ENCODE measurements around the gene MALSU1. TPM values are rescaled to one million over a fixed set of nuclear protein-coding genes. Genes with fewer than 3 reads are reported as not detected.

Gene MALSU1
- total and polyA plus RNA-seq, 2 donors (not counting 1 experiment from before 2014, with no cell fraction given), result 54.8 to 77.6 TPM

DNA sequence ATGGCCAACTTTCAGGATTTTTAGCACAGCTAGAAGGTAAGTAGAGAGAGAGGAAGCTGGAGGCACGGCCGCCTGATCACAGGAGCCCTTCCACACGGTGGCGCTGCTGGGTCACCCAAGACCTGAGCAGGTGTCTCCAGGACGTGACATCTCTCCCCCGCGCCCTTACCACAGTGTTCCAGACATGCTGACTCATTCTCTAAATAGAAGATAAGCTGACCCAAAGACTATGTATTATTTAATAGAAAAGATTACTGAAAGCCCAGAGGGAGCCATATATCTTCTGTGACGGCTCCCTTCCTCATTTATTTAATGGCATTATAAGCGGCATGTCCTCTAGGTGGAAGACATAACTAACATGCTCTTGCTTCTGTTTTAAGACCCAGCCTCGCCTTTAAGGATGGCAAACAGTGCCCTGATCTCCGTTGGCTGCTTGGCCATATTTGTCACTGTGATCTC lies 26.0 kb upstream of the MALSU1 start:
- Histone ChIP-seq H3K4me2 (ENCODE audit: extremely low read depth, insufficient read depth, low read length) (no peak overlapping the region), H3K4me3 (replicated peaks in 1 of 4; ENCODE audit: control extremely low read depth in 1 of 4, insufficient read depth in 1 of 4, low read depth in 3 of 4, low read length in 4 of 4) (no peak overlapping the region), H3K9me3 (ENCODE audit: control insufficient read depth, insufficient read depth, low read depth, low read length) (no peaks in the 10 kb centered on the region), H3K4me1 (ENCODE audit: control insufficient read depth, extremely low read depth, insufficient read depth, low read length) (no peaks in the 10 kb centered on the region), H3K27me3 (ENCODE audit: control insufficient read depth, insufficient read depth, low read length) (no peaks in the 10 kb centered on the region), H3K27ac (ENCODE audit: insufficient read depth, low read length) (no peak overlapping the region), H3K36me3 (ENCODE audit: control insufficient read depth, insufficient read depth, low read length) (no peaks in the 10 kb centered on the region), H3K79me2 (ENCODE audit: control insufficient read depth, insufficient read depth, low read length) (no peaks in the 10 kb centered on the region), H3K9ac (ENCODE audit: insufficient read depth, low read length) (no peak overlapping the region), H2AFZ (ENCODE audit: low read length) (no peak overlapping the region), H4K20me1 (ENCODE audit: control insufficient read depth, extremely low read depth, insufficient read depth, low read length) (no peaks in the 10 kb centered on the region)
- TF ChIP-seq, protein P1, sequence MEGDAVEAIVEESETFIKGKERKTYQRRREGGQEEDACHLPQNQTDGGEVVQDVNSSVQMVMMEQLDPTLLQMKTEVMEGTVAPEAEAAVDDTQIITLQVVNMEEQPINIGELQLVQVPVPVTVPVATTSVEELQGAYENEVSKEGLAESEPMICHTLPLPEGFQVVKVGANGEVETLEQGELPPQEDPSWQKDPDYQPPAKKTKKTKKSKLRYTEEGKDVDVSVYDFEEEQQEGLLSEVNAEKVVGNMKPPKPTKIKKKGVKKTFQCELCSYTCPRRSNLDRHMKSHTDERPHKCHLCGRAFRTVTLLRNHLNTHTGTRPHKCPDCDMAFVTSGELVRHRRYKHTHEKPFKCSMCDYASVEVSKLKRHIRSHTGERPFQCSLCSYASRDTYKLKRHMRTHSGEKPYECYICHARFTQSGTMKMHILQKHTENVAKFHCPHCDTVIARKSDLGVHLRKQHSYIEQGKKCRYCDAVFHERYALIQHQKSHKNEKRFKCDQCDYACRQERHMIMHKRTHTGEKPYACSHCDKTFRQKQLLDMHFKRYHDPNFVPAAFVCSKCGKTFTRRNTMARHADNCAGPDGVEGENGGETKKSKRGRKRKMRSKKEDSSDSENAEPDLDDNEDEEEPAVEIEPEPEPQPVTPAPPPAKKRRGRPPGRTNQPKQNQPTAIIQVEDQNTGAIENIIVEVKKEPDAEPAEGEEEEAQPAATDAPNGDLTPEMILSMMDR (conservative IDR thresholded peaks at IDR 0.05 in 1 of 2, IDR thresholded peaks at IDR 0.05 in 1 of 2; ENCODE audit: low read depth in 1 of 2, low read length in 2 of 2), result peak; percentile 74 to 84
- no peak for TF ChIP-seq EZH2 (IDR thresholded peaks at IDR 0.05; ENCODE audit: low read length, missing control alignments)
- DNase-seq (ENCODE audit: low read depth in 2 of 2), result peak; percentile 89 to 94

DNA sequence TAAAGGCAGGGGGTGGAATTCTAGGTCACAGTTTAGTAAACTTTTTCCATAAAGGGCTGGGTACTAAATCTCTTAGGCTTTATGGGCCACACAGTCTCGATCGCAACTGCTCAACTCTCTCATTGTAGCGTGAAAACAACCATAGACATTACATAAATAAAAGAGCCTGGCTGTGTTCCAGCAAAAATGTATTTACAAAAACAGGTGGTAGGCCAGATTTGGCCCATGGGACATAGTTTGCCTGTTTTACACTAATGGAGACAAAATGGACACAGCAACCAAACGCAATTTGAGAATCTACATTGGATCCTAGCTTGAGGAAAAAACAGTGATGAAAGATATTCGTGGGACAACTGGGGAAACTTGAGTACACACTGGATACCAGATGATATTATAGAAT lies 23.2 kb upstream of the MALSU1 start:
- no peak overlapping the region for H3K27ac ChIP-seq (ENCODE audit: insufficient read depth, low read length)
- no peaks in the 10 kb centered on the region for H3K79me2 ChIP-seq (ENCODE audit: control insufficient read depth, insufficient read depth, low read length)
- H3K4me3 ChIP-seq (replicated peaks in 1 of 4; ENCODE audit: control extremely low read depth in 1 of 4, insufficient read depth in 1 of 4, low read depth in 3 of 4, low read length in 4 of 4), result no peak overlapping the region
- H3K4me1 ChIP-seq (ENCODE audit: control insufficient read depth, extremely low read depth, insufficient read depth, low read length), result no peaks in the 10 kb centered on the region
- H2AFZ ChIP-seq (ENCODE audit: low read length), result no peak overlapping the region
- no peak for DNase-seq (ENCODE audit: low read depth in 2 of 2)
- TF ChIP-seq, protein P1 (conservative IDR thresholded peaks at IDR 0.05 in 1 of 2, IDR thresholded peaks at IDR 0.05 in 1 of 2; ENCODE audit: low read depth in 1 of 2, low read length in 2 of 2), result no peak
- no peak for TF ChIP-seq EZH2 (IDR thresholded peaks at IDR 0.05; ENCODE audit: low read length, missing control alignments)
- no peaks in the 10 kb centered on the region for H3K36me3 ChIP-seq (ENCODE audit: control insufficient read depth, insufficient read depth, low read length)
- no peak overlapping the region for H3K4me2 ChIP-seq (ENCODE audit: extremely low read depth, insufficient read depth, low read length)
- no peak overlapping the region for H3K9ac ChIP-seq (ENCODE audit: insufficient read depth, low read length)
- no peaks in the 10 kb centered on the region for H3K9me3 ChIP-seq (ENCODE audit: control insufficient read depth, insufficient read depth, low read depth, low read length)
- H3K27me3 ChIP-seq (ENCODE audit: control insufficient read depth, insufficient read depth, low read length), result no peaks in the 10 kb centered on the region
- H4K20me1 ChIP-seq (ENCODE audit: control insufficient read depth, extremely low read depth, insufficient read depth, low read length), result no peaks in the 10 kb centered on the region

DNA sequence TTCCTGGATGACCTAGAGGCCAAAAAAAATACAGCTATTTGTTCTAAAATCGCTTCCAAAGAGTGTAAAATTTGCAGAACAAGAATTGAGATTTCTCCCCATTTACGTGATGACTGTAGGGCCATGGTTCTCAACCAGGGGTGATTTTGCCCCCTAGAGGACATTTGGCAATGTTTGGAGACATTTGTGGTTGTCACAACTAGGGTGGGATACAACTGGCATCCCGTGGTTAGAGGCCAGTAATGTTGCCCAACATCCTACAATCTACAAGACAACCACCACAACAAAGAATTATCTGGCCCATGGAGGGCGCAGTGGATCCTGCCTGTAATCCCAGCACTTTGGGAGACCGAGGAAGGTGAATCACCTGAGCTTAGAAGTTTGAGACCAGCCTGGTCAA lies 22.8 kb upstream of the MALSU1 start:
- H3K9me3 ChIP-seq (ENCODE audit: control insufficient read depth, insufficient read depth, low read depth, low read length), result no peaks in the 10 kb centered on the region
- H3K79me2 ChIP-seq (ENCODE audit: control insufficient read depth, insufficient read depth, low read length), result no peaks in the 10 kb centered on the region
- no peak overlapping the region for H3K4me2 ChIP-seq (ENCODE audit: extremely low read depth, insufficient read depth, low read length)
- DNase-seq (ENCODE audit: low read depth in 2 of 2), result no peak
- no peaks in the 10 kb centered on the region for H3K4me1 ChIP-seq (ENCODE audit: control insufficient read depth, extremely low read depth, insufficient read depth, low read length)
- no peak overlapping the region for H3K27ac ChIP-seq (ENCODE audit: insufficient read depth, low read length)
- H3K4me3 ChIP-seq (replicated peaks in 1 of 4; ENCODE audit: control extremely low read depth in 1 of 4, insufficient read depth in 1 of 4, low read depth in 3 of 4, low read length in 4 of 4), result no peak overlapping the region
- TF ChIP-seq, protein P1 (conservative IDR thresholded peaks at IDR 0.05 in 1 of 2, IDR thresholded peaks at IDR 0.05 in 1 of 2; ENCODE audit: low read depth in 1 of 2, low read length in 2 of 2), result no peak
- no peak for TF ChIP-seq EZH2 (IDR thresholded peaks at IDR 0.05; ENCODE audit: low read length, missing control alignments)
- no peaks in the 10 kb centered on the region for H4K20me1 ChIP-seq (ENCODE audit: control insufficient read depth, extremely low read depth, insufficient read depth, low read length)
- no peak overlapping the region for H3K9ac ChIP-seq (ENCODE audit: insufficient read depth, low read length)
- no peaks in the 10 kb centered on the region for H3K27me3 ChIP-seq (ENCODE audit: control insufficient read depth, insufficient read depth, low read length)
- H3K36me3 ChIP-seq (ENCODE audit: control insufficient read depth, insufficient read depth, low read length), result no peaks in the 10 kb centered on the region
- no peak overlapping the region for H2AFZ ChIP-seq (ENCODE audit: low read length)

Data from fibroblast of lung (primary cell).